NCI-H1436 (cell line): ENCODE results near the gene MTA3.

Source experiments
- DNase-seq: peaks from one replicate; lab custom pipeline; 2025; lab: John Stamatoyannopoulos, UW

MTA3 gene

DNA sequence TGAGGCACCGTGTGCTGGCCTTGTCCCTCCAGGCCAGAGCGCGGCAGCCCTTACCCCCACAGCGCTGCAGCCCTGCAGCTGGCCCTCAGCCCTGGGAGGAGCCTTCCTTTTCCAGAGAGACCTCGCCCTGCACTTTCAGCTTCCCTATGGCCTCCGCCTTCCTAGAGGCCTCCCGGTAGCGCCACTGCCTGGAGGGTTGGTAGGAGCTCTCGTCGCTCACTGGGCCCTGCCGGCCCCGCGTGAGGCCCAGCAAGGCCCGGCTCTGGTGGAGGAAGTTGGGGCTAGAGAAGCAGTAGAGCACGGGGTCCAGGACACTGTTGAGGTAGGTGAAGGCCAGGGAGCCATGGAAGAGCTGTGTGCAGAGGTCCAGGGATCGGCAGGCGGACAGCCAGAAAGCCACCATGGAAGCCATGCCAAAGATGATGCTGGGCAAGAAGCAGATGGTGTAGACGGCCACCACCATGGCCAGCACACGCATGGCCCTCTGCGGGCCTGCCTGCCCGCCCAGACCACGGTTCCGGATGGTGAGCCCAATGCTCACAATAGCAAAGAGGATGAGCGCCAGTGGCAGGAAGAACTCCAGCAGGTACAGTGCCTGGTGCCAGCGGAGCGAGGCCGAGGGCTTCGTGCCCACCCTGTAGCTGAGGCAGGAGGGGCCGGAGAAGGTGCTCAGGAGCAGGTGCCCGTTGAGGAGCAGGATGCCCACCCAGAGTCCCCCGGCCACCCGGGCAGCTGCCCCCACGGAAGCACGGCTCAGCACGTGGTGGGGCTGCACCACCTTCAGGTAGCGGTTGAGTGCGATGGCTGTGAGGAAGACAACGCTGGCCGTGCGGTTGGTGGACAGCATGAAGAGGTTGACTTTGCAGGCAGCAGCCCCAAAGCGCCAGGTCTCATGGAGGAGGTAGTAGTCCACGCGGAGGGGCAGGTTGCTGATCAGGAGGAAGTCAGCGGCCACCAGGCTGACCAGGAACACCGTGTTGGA, 194.7 kb downstream of the MTA3 start:
- DNase-seq = no peak

DNA sequence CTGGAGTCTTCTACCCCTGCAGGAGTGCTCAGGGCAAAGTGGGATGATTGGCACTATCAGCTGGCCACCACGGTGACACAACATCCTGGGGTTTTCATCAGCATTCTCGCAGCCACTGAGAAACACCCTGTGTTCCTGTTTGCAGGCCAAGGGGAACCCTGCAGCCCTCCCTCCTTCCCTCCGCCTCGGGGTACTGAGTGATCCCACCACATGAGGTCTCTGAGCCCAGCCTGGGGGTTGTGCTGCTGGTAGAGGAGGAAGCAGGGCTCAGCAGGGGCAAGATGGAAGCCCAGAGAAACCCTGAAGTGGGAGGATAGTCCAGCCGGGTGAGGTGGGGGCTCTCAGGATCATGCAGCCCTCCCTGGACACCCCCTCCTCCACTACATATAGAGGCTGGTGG, 195.7 kb downstream of the MTA3 start, which contains the start of gene OXER1:
Gene OXER1, minus strand, starts transcription at position 40 of the 400 bp plus-strand sequence. CDS start 73 bp downstream, outside the sequence.
- no peak for DNase-seq

DNA sequence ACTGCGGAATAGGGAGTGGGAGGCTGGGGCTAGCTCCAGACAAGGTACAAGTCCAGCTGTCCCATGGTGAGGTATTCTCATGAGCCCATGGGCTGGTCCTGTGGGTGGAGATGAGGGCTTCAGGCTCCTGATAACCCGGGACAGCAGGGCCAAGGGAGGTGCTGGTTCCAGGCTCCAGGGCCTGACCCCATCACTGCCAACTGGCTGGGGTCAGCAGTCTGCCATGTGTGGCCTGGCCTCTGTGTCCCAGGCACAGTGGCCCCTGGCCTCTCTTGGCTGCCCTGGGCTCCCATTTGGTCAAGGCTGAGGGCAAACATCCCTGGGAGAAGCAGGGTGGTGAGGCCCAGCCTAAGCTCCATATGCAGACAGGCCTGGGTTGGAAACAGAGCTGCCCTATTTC, 196.5 kb downstream of the MTA3 start:
- DNase-seq = no peak

DNA sequence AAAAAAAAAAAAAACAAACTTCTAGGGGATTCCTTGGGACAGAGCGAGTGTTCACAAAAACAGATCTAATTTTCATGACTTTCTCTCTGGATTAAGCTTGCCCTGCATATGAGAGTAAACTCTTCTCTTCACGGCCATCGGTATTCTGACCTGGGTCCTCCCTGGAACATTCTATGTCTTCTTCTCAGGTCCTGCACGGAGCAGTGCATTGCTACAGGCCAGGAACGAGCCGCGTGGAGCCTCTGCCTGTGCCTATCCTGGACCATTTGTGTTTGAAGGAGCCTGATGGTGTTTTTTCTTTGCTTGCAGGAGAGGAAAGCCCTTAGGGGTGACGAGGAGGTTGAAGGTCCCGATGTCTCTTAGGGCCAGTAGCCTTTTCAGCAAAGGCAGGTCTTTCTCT, 197.3 kb downstream of the MTA3 start:
- no peak for DNase-seq

DNA sequence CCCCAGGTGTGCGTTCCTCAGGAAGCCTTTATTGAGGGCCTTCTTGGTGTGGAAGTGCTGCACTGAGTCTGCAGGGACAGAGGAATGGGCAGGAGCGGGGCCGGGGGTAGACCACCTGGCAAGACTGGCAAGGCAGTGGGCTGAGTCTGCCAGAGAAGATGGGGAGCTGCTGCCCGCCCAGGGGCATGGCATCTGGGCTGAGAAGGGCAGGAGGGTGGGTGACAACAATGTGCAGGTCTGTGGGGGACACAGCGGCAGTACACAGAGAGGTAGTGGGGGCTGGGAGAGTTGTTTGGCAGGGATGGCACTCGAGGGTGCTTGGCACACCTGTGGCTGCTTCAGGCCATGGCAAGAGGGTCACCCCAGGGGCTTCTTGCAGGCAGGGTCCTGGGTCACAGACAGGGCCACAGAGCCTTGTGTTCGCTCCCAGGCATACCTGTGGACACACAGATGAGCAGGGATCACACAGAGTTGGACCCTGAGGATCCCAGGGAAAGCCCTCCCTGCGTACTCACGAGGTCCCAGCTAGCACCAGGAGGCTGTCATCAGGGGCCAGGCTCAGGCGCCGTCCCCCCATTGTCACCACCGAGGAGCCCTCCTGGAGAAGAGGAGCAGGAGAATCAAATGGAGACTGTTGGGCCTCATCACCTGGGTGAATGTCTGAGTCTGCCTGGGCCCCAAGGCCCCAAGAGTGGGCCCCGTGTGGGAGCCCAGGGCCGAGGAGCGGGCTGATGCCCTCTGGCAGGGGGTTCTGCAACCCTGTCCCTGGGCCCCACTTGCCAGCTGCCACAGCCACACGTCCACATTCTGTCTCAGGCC, 198.9 kb downstream of the MTA3 start:
- no peak for DNase-seq

DNA sequence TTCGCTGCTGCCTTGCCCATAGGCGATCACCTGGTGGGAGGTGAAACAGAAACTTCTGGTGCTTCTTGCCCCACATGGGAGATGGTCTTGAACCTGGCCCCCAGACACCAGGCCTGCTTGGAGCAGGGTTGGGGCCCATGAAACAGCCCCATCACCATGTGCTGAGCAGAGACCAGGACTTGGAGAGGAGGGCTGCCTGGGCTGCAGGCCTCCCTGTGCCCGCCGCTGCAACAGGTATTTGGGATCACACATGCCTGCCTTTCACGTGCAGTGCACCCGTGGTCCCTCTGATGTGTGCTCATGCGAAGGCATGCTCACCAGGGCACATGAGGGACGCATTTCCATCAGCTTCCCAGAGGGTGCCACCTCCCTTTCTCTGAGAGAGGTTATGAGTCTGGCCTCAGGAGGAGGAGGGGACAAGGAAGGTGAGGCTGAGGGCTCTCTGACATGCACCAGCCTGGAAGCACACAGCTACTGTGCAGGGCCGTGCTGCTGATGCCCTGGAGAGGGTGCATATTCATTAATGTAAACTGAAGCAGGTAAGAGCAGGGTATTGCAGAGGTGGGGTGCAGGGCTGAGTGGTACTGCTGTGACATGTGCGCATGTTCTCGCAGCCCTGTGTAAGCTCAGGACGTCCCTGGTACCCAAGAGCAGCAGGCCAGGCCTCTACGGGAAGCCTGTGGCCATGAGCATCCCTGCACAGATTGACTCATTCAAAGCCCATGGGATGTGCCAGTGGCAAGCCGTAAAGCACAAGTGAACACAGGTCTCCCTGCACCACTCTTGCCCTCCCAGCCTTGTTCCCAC, 199.7 kb downstream of the MTA3 start:
- DNase-seq = no peak

DNA sequence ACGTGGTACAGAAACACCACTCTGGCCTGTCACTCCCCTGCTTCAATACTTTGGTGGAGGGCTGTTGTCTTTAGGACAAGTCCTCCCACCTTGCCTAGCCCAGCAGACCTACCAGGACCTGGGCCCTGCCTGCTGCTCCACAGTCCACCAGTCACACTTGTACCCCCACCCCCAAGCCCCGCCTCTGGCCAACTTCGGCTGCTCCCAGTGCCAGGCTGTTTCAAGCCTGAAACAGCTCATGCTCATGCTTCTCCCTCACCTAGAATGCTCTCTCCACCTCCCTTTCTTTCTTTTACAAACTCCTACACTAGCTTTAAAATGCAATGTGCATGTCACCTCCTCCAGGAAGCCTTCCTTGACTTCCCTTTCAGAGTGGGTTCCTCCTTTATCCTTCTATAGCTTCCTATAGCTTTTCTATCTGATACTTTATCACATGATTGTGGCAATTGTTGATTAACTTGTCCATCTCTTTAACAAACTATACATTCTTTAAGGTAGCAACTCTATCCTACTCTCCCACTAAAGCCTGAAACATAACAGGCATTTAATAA, 200.3 kb downstream of the MTA3 start:
- no peak for DNase-seq

DNA sequence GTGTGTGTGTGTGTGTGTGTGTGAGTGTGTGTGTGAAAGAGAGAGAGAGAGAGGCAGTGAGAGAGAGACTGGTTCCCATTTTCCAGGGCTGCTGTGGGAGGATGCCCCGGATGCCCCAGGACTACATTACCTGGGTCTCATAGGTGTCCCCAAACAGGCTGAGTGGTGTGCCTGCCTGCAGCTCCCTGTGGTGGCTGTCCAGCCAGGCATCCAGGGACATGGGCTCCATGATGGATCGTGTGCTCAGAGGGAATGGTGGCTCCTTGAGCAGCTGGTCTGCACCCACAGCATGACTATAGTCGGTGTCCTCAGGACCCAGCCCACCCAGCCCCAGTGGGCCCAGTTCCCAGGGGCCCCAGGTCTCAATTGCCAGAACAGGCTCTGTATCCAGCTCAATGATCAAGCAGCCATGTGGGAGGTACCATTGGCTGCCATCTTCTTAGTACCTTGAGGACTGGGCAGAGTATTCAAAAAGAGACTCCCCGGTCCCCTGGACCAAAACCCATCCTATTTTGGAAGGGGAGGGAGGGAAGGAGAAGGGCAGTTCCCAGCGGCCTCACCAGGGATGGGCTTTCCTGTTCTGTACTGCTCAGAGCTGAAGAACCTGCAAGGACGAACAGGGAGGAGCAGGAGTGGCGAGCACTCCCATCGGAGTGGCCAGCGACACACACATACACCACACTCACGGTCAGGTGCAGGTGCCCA, 201.3 kb downstream of the MTA3 start:
- no peak for DNase-seq

DNA sequence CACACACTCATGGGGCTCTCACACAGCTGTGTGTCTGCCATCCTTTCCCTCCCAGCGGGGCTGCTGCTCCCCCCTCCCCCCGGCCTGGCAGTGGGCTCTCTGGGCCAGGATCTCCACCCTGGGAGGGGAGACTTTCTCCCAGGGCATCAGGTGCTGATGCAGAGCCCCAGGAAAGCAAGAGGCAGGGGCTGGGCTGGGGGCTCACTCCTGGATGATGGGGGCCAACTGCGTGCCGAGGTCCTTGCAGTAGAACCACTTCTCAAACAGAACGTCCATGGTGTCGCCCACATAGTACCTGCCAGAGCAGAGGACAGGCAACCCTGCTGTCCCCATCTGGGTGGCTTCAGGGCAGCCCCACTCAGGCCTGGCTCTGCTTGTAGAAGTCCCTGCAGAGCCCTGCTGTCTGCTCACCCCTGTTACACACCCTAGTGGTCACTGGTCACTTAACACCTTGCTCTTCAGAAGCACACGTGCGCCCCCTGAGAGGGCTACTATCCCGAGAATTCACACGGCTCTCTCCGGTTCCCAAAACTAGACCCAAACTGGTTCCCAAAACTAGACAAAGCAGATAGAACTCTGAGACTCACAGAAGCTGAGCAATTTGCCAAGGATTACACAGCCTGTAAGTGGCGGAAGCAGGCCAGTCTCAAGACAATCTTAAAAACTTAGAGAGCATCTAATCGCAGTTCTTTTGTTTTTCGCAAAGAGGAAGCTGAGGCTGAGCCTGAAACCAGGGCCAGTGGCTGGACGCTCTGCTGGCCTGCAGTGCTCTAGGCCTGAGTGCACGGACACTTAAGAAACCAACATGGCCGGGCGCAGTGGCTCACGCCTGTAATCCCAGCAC, 202.1 kb downstream of the MTA3 start:
- DNase-seq = no peak

DNA sequence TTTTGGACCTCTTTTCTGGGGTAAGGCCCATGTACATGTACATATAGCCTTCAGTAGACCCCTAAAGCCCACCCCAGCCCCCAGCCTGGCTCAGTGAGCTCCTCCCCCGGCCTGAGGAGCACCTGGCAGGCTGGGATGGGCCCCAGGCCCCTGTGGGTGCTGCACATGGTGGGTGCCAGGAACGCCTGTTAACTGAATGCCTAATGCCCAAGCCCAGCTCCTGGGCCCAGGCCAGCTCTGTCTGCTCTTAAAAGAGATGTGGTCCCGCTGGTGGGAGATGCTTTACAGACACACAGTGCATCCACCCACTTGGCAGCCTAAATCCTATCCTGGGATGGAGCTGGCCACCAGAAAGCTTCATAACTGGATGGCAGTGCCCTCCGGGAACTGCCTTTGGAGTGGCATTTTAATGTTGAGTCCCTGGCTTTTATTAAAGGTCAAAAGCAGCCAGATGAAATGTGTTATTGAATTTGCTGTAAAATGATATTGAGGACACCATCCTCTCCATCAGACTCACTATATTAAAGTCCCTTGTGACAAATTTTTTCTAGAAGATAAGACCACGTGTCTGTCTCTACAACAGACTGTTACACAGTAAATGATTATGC, 203.2 kb downstream of the MTA3 start:
- DNase-seq = no peak

DNA sequence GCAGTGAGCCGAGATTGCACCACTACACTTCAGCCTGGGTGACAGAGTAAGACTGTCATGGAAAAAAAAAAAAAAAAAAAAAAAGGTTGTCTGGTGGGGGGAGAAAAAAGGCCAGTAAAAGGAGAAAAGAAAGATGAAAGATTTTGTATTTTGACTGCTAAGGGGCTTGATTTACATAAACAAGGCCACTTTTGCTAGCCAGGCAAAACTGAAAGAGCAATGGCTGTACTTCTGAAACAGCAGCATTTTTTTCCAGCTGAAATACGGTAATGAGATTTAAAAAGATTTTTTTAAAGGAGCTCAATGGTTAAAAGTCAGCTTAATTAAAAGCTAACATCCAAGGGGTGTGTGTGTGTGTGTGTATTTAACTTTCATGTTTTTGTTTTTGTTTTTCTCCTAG, 206.8 kb downstream of the MTA3 start:
- DNase-seq = no peak

DNA sequence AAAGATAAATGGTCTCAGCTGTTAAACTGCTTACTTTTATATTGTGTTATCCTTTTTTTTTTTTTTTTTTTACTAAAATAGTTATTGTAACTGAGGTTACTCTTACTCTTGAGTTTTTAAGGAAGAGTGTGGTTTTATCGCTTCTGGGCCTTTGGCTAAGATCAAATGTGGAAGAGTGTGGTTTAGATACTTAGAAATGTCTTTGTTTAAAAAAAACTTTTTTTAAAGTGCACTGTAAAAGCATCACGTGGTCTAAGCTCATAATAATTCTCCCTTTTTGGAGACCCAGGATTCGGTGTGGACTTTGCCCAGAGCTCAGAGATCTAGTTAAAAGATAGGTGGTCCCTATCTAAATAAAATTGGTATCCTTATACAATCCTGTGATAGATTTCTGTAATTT, 207.4 kb downstream of the MTA3 start:
- no peak for DNase-seq

DNA sequence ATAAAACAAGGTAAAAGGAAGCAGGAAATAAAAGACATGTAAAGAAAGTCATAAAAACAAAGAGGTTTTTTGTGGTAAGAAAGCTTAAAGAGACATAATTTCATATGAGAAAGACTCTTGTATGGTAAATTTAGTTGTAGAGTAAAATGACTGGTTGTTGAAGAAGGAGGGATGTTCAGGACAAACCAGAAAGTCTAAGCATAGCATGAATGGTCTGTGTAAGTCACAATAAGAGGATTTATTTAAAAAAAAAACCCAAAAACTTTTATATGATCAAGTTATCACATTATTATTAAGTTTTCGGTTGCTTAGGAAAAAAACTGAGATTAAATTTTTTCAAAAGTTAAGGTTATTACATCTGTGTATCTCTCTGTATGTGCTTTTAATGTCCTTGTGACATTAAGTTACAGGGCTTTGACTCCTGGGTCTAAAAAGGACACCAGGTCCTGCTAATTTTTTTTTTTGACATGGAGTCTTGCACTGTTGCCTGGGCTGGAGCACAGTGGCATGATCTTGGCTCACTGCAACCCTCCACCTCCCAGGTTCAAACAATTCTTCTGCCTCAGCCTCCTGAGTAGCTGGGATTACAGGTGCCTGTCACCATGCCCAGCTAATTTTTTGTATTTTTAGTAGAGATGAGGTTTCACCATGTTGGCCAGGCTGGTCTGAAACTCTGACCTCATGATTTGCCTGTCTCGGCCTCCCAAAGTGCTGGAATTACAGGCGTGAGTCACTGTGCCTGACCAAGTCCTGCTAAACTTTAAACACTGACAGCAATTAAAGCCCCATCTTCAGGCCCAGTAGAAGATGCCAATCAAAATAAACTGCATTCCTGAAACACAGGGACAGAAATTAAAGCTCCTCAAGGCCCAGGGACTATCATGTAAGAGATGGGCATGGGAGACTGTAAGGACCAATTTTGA, 209.7 kb downstream of the MTA3 start:
- DNase-seq = no peak

DNA sequence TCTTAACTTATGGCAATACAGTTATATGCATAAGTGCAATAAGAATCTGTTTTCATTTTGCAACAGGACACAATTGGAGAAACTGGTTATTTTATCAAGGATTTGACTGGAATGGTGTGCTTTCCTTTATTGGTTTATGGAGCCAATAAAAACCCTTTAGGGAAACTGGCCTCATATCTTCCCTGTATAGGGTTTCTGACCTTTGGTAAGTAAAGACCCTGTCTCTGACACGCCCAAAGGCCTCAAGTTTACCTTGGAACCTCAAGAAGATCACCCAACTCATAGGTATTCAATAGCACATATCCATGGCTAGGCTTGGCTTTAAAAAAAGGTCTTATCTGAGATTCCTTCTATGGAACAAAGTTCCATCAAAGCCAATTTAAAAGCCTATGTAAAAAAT, 212.7 kb downstream of the MTA3 start:
- DNase-seq = no peak

DNA sequence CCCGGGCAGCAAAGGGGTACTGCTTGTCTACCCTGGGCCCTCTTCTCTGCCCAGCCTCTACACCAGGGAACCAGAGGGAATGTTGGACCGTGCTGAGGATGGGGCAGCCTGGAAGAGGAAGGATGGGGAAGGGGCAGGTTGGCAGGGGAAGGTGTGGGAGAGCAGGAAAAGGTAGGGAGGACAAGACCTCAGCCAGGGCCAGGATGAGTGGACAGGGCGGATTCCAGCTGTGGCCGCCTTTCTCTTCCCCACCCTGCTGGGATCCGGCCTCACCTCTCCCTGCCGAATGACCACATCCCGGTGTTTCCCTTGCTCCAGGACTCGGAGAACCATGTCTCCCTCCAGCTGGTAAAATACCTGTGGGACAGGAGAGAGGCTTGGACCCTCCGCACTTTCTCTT, 215.1 kb downstream of the MTA3 start:
- no peak for DNase-seq

DNA sequence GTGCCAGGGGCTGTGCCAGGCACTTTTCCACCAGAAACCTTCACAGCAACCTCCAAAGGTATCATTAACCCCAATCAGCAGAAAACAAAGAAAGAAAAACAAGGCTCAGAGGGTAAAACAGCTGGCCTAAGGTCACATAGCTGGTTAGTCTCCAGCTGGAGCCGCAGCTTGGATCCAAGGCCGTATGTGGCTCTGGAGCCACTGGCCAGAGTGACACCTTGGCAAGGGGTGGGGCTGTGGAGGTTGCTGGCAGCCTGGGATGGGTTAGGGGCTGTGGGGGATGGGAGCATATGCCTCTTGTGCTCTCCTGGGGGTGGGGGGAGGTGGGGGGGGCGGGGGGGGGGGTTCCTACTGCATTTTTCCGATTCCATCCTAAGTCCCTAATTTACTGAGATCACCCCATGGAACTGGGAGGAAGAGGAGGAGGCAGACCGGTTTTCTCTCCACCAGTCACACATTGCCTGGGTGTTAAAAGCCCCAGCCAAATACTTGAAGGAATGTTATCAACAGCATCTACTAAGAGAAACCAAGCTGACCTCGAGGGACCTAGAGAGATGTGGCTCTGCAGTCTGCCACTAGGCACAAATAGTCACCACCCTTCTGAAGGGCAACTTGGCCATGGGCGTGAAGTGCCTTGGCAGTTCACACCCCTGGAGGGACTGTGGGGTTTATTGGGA, 215.9 kb downstream of the MTA3 start:
- no peak for DNase-seq

DNA sequence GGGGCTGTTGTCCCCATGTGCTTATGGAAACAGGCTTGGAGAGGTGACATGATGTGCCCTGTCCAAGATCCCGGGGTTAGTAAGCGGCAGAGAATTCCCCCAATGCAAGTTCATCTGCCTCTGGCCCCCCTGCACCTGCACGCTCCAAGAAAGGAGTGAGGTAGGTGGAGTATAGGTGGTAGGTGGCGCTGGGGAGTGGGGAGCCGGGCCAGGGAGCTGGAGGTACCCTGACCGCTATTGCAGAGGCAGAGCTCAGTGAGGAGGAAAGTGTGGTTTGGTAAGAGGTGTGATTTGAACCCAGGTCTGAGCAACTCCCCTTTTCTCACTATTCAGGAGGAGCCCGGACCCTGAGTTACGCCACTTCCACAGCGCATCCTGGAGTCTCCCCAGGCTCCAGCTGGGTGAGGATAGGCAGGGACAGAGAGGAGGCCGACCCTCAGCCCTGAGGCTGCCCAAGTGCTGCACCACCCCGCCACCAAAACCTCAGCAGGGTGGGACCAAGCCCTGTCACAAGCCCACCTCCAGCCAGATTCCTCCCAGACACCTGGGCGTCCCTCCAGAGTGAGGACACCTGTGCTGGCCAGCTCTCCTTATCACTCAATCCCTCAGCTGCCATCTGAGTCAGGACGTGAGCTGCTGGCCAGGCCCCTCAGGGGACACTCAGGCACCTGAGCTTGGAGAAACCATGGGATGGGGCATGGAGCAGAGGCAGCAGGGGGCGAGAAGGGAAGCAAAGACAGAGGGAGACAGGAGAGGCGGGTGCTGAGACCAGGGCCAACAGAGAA, 218.3 kb downstream of the MTA3 start:
- no peak for DNase-seq
